B cell (primary cell): ENCODE measurements around the gene DYNC2I2.
"Not testable (repeated sequence)": the region's sequence is repeated elsewhere in the genome, so short reads cannot be mapped to it uniquely, and the experiment has no call there.

Source experiments
- EZH2 ChIP-seq: IDR thresholded peaks from 2 replicates; pipeline ENCODE4 v1.6.1; 2012; ENCODE audit warnings: borderline replicate concordance, low read depth, mild to moderate bottlenecking, moderate library complexity, low read length; ENCODE audit not compliant: insufficient read depth, poor library complexity, severe bottlenecking
- TF ChIP-seq, protein P1 (sequence below): fragments of 200-600 bp; IDR thresholded peaks from one replicate; pipeline ENCODE4 v1.8.0; 2022; ENCODE audit warnings: antibody characterized with exemption, mild to moderate bottlenecking

DNA sequence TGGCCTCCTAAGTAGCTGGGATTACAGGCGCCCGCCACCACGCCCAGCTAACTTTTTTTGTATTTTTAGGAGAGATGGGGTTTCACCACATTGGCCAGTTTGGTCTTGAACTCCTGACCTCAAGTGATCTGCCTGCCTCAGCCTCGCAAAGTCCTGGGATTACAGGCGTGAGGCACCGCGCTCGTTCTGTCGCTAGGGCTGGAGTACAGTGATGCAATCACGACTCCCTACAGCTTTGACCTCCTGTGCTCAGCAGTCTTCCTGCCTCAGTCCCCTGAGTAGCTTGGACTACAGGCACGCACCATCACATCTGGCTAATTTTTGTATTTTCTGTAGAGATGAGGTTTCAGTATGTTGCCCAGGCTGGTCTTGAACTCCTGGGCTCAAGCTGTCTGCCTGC is 69.7 kb downstream of the DYNC2I2 start:
- TF ChIP-seq, protein P1, sequence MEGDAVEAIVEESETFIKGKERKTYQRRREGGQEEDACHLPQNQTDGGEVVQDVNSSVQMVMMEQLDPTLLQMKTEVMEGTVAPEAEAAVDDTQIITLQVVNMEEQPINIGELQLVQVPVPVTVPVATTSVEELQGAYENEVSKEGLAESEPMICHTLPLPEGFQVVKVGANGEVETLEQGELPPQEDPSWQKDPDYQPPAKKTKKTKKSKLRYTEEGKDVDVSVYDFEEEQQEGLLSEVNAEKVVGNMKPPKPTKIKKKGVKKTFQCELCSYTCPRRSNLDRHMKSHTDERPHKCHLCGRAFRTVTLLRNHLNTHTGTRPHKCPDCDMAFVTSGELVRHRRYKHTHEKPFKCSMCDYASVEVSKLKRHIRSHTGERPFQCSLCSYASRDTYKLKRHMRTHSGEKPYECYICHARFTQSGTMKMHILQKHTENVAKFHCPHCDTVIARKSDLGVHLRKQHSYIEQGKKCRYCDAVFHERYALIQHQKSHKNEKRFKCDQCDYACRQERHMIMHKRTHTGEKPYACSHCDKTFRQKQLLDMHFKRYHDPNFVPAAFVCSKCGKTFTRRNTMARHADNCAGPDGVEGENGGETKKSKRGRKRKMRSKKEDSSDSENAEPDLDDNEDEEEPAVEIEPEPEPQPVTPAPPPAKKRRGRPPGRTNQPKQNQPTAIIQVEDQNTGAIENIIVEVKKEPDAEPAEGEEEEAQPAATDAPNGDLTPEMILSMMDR: not testable (repeated sequence)
- TF ChIP-seq EZH2: not testable (repeated sequence)
